ENCODE data around the gene RTN4. TPM values are rescaled to one million over a fixed set of nuclear protein-coding genes. Genes with fewer than 3 reads are reported as not detected.

The RTN4 gene
- total RNA-seq, 8 experiments from 2014 or later, result 131 to 519 (median 248) TPM

DNA sequence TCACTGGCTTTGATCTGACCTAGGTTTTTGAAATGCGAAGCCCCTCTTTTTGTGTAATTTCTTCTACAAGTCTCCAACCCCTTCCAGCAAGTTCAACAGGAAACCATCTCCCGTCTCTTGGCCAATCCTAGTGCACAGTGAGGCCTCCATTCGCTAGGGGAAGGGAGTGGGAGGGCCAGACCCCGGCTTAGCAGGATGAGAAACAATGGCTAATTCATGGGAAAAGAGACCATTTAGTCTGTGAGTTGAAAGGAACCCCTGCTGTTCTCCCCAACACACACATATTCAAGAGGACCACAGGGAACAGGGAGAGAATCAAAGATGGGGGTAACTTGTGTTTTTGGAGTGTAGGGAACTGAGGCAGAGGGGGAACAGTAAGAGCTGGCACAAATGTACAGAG is 83.0 kb downstream of the RTN4 start:
- Histone ChIP-seq H3K27ac (no peak overlapping the region), H3K4me3 (no peak overlapping the region), H3K4me1 (replicated peaks in 1 of 2) (peaks cover 0 to 5% of the 10 kb centered on the region in 2 donors)
- WGBS, 10 experiments, result 13 to 100% (median 47%) methylated on average over 1 to 4 of the region's 4 CpGs; no CpG with 5 or more reads in 1 of the 10 experiments
- peak in 1 of 8 experiments; percentile 12 for ATAC-seq (replicated peaks in 6 of 8)
- in situ Hi-C loops (cut with MboI; ENCODE audit: low pct_unique_long_range_greater_than_20kb in 2 of 9, low sequenced_read_pairs in 9 of 9, unreplicated experiment in 9 of 9), result no loop called here

DNA sequence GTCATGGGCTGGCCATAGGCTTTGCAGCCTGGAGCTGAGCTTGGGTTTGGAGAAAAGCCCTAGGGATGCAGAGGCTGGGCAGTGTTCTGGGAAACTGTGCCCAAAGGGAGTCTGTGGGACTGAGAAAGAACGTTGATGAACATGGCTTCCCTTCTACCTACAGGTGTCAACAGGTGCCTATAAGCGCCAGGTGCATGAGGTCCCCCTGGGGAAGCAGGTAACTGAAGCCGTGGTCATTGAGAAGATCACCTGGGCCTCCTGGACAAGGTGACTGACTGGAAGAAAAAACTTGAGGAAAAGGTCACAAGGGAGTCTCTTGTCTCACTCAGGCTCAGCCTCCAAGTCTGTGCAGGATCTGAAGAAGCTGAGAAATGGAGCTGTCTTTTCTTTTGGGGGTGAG is 83.4 kb downstream of the RTN4 start:
- ATAC-seq (replicated peaks in 6 of 8), result no peak
- in situ Hi-C loops (cut with MboI; ENCODE audit: low pct_unique_long_range_greater_than_20kb in 2 of 9, low sequenced_read_pairs in 9 of 9, unreplicated experiment in 9 of 9), result no loop called here

DNA sequence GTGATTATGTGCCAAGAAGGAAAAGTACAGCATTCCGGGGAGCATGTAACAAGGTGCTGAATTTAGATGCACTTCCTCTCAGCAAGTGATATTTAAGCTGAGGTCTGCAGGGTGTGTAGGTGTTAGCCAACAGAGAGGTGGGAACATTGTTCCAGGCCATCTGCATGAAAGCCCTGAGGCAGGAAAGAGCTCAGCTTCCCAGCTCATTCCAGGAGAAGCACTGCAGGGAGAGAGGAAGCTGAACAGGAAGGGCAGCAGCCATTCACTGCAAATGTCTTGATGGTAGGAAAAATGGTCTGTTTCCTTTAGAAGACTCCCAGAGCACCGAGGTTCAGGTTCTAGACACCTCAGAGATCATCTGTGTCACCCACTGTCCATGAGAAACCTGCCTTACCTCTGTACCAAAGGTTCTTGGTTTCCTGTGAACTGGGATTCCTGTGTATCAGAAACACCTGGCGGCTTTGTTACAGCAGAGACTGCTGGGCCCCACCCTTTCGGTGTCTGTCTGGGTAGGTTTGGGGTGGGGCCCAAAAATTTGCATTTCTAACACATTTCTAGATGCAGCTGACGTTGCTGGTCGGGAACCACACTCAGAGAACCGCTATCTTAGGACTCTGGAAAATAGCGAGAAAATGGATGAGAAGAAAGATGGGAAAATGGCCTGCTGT is 84.0 kb downstream of the RTN4 start:
- no peak overlapping the region for H3K4me3 ChIP-seq
- no peak overlapping the region for H3K27ac ChIP-seq
- peaks cover 0 to 5% of the 10 kb centered on the region in 2 donors for H3K4me1 ChIP-seq (replicated peaks in 1 of 2)
- in situ Hi-C loops (cut with MboI; ENCODE audit: low pct_unique_long_range_greater_than_20kb in 2 of 9, low sequenced_read_pairs in 9 of 9, unreplicated experiment in 9 of 9), result no loop called here
- WGBS, 10 experiments, result 0 to 100% (median 92%) methylated on average over 1 to 6 of the region's 8 CpGs
- peak in 3 of 8 experiments; percentile 81 to 89 (median 87) for ATAC-seq (replicated peaks in 6 of 8)

More for the DNA sequence above, 83.4 kb downstream of the RTN4 start:
- 91 to 100% (median 97%) methylated on average over 2 to 3 of the region's 3 CpGs; no CpG with 5 or more reads in 6 of the 10 experiments for WGBS, 10 experiments
- H3K27ac ChIP-seq, result no peak overlapping the region
- no peak overlapping the region for H3K4me3 ChIP-seq
- peaks cover 0 to 5% of the 10 kb centered on the region in 2 donors for H3K4me1 ChIP-seq (replicated peaks in 1 of 2)

DNA sequence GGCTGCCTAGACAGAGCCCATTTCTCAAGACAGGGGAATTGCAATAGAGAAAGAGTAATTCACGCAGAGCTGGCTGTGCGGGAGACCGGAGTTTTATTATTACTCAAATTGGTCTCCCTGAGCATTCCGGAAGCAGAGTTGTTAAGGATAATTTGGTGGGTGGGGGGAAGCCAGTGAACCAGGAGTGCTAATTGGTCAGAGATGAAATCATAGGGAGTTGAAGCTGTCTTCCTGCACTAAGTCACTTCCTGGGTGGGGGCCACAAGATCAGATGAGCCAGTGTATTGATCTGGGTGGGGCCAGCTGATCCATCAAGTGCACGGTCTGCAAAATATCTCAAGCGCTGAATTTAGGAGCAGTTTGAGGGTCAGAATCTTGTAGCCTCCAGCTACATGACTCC is 84.8 kb downstream of the RTN4 start:
- ATAC-seq (replicated peaks in 6 of 8), result no peak
- no peak overlapping the region for H3K4me3 ChIP-seq
- in situ Hi-C loops (cut with MboI; ENCODE audit: low pct_unique_long_range_greater_than_20kb in 2 of 9, low sequenced_read_pairs in 9 of 9, unreplicated experiment in 9 of 9), result no loop called here
- 91 to 100% (median 100%) methylated on average over 1 to 6 of the region's 6 CpGs; no CpG with 5 or more reads in 4 of the 10 experiments for WGBS, 10 experiments
- H3K27ac ChIP-seq, result no peak overlapping the region
- peaks cover 0 to 5% of the 10 kb centered on the region in 2 donors for H3K4me1 ChIP-seq (replicated peaks in 1 of 2)

DNA sequence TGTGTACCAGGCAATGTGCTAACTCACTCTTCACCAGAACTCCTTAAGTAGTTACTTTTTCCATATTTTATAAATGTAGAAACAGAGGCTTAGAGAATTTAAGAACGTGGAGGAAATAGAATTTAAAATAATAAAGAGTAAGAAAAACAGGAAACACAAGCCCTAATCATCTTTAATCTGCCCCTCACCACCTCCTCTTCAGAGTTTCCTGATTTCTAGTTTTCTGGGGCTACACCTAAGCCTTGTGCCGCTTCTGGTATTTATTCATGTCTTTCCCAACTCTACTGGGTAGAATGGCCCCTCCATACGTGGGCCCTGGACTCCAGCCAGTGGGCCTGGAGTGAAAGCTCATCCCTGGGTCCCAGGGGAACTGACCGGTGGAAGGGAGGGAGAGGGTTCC is 85.4 kb downstream of the RTN4 start:
- WGBS, 10 experiments, result 44 to 84% (median 80%) methylated on average over 2 to 4 of the region's 4 CpGs; no CpG with 5 or more reads in 5 of the 10 experiments
- no peak for ATAC-seq (replicated peaks in 6 of 8)
- in situ Hi-C loops (cut with MboI; ENCODE audit: low pct_unique_long_range_greater_than_20kb in 2 of 9, low sequenced_read_pairs in 9 of 9, unreplicated experiment in 9 of 9), result no loop called here
- Histone ChIP-seq H3K27ac (no peak overlapping the region), H3K4me1 (replicated peaks in 1 of 2) (peaks cover 0 to 5% of the 10 kb centered on the region in 2 donors), H3K4me3 (no peak overlapping the region)

DNA sequence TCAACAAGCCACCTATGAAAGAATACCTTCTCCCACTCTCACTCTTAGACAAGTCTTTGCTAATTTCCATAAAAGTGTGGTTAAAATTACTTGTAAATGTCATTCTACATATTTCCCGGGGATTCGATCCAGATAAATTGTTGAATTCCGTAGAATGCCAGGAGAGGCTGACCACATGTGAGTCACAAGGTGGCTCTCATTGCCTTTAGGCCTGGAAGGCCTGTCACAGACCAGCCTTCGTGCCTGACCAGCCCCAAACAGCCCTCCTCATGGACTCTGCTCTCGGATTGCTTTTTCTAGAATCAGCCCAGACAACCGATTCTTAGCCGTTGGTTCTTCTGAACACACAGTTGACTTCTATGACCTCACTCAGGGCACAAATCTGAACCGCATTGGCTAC is 86.0 kb downstream of the RTN4 start:
- Histone ChIP-seq H3K4me3 (no peak overlapping the region), H3K4me1 (replicated peaks in 1 of 2) (peaks cover 0 to 5% of the 10 kb centered on the region in 2 donors), H3K27ac (no peak overlapping the region)
- WGBS, 10 experiments, result 73 to 100% (median 98%) methylated on average over 1 to 8 of the region's 8 CpGs; no CpG with 5 or more reads in 2 of the 10 experiments
- no peak for ATAC-seq (replicated peaks in 6 of 8)
- in situ Hi-C loops (cut with MboI; ENCODE audit: low pct_unique_long_range_greater_than_20kb in 2 of 9, low sequenced_read_pairs in 9 of 9, unreplicated experiment in 9 of 9), result no loop called here

DNA sequence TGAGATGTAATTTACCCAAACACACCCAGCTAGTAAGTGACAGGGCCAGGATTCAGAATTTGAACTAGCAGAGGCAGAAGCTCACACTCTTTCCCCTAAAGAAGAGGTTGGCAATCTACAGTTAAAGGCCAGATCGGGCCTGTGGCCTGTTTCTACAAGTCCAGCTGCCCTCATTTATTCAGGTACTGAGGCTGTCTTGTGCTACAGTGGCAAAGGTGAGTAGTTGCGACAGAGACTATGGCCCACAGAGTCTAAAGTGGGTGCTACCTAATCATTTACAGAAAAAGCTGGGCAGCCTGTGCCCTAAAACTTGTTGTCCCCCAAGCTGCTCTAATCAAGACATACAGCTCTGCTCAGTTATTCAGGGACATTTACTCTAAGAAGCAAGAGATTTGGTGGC is 86.8 kb downstream of the RTN4 start:
- H3K4me1 ChIP-seq (replicated peaks in 1 of 2), result peaks cover 0 to 5% of the 10 kb centered on the region in 2 donors
- H3K4me3 ChIP-seq, result no peak overlapping the region
- ATAC-seq (replicated peaks in 6 of 8), result no peak
- WGBS, 10 experiments, result 89 to 100% (median 95%) methylated on average over 1 to 2 of the region's 2 CpGs; no CpG with 5 or more reads in 6 of the 10 experiments
- in situ Hi-C loops (cut with MboI; ENCODE audit: low pct_unique_long_range_greater_than_20kb in 2 of 9, low sequenced_read_pairs in 9 of 9, unreplicated experiment in 9 of 9), result no loop called here
- no peak overlapping the region for H3K27ac ChIP-seq

DNA sequence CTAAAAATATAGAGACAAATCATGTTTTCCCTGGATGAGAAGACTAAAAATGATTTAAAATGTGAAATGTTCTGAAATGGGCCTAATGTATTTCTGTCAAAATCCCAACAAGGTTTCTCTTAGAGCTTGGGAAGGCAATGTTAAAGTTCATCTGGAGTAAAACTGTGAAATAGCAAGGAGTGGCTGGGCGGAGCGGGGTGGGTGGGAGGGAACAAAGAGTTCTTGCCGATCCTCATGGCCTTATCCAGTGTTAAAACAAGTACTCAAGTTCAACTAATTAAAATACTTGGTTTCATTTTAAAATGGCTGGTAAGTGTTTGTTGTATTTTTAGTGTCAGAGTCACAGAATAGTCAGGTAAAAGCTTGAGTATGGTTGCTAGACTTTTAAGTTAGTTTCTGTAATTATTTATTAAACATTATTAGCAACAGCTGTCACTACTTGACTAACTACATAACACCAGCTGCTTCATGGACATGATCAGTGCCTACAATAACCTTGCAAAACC is 87.3 kb downstream of the RTN4 start:
- in situ Hi-C loops (cut with MboI; ENCODE audit: low pct_unique_long_range_greater_than_20kb in 2 of 9, low sequenced_read_pairs in 9 of 9, unreplicated experiment in 9 of 9), result no loop called here
- no peak for ATAC-seq (replicated peaks in 6 of 8)
- H3K4me3 ChIP-seq, result no peak overlapping the region
- no peak overlapping the region for H3K27ac ChIP-seq
- WGBS, 10 experiments, result 100% methylated on average over 1 of the region's 3 CpGs; no CpG with 5 or more reads in 9 of the 10 experiments
- H3K4me1 ChIP-seq (replicated peaks in 1 of 2), result peaks cover 0 to 5% of the 10 kb centered on the region in 2 donors

DNA sequence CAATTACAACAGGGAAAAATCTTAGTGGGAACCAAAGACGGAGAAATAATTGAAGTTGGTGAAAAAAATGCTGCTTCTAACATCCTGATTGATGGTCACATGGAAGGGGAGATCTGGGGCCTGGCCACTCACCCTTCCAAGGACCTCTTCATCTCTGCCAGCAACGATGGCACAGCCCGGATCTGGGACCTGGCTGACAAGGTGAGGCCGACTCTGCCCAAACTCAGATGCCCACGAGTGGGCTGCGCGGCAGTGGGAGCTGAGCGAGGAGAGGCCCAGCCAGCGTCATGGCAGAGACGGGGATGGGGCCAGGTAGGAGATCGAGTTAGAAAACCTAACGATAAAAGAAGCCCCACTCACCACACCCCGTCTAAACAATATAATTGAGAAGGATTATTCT is 87.7 kb downstream of the RTN4 start:
- Histone ChIP-seq H3K4me3 (no peak overlapping the region), H3K4me1 (replicated peaks in 1 of 2) (peaks cover 0 to 4% of the 10 kb centered on the region in 2 donors), H3K27ac (no peak overlapping the region)
- ATAC-seq (replicated peaks in 6 of 8), result no peak
- WGBS, 10 experiments, result 57 to 100% (median 90%) methylated on average over 1 to 7 of the region's 13 CpGs; no CpG with 5 or more reads in 1 of the 10 experiments
- in situ Hi-C loops (cut with MboI; ENCODE audit: low pct_unique_long_range_greater_than_20kb in 2 of 9, low sequenced_read_pairs in 9 of 9, unreplicated experiment in 9 of 9), result no loop called here

DNA sequence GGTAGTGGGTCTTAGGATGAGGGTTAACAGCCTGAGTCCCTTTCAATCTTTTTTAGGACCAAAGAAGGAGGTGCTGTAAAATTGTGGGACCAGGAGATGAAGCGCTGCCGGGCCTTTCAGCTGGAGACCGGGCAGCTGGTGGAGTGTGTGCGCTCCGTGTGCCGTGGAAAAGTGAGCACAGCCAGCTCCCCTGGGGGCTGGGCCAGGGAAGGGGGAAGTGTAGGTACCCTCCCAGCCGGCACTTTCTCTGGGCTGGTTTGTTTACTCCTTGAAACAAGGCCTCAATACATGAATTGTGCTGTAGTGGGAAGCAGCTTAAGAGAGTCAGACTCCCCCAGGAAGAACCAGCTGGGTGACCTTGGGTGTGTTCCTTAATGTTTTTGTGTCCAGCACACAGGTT is 90.1 kb downstream of the RTN4 start:
- in situ Hi-C loops (cut with MboI; ENCODE audit: low pct_unique_long_range_greater_than_20kb in 2 of 9, low sequenced_read_pairs in 9 of 9, unreplicated experiment in 9 of 9), result no loop called here
- no peak for ATAC-seq (replicated peaks in 6 of 8)
- no peak overlapping the region for H3K4me3 ChIP-seq
- no peaks in the 10 kb centered on the region for H3K4me1 ChIP-seq (replicated peaks in 1 of 2)
- 63 to 100% (median 96%) methylated on average over 2 to 4 of the region's 7 CpGs; no CpG with 5 or more reads in 7 of the 10 experiments for whole genome bisulfite sequencing, 10 experiments
- no peak overlapping the region for H3K27ac ChIP-seq

DNA sequence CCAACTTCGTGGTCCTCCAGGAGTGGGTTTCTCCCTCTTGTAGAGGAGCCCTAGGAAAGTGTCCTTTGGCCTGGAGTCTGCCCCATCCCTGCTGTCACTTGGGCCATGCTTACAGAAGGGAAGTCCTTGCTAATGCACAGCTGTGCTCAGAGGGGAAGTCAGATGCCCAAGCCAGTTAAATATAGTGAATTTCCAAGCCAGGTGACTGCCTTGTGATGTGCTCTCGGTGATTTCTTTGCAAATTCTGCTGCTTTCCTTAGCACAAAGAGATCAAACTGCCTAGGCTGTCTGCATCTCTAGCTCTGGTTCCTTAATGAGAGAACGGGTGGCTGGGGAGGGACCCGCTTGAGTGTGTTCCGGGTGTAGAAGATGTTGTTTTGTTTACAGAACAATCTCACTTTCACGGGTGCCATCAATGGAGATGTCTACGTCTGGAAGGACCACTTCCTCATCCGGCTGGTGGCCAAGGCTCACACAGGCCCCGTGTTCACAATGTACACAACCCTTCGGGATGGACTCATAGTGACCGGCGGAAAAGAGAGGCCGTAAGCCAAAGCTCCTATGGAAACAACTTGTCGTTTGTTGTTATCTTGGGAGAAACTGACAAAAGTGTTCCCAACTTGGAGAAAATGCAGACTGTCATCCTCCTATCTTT is 91.4 kb downstream of the RTN4 start:
- no peak overlapping the region for H3K27ac ChIP-seq
- no peak overlapping the region for H3K4me3 ChIP-seq
- H3K4me1 ChIP-seq (replicated peaks in 1 of 2), result peaks cover 0 to 2% of the 10 kb centered on the region in 2 donors
- in situ Hi-C loops (cut with MboI; ENCODE audit: low pct_unique_long_range_greater_than_20kb in 2 of 9, low sequenced_read_pairs in 9 of 9, unreplicated experiment in 9 of 9), result no loop called here
- no peak for ATAC-seq (replicated peaks in 6 of 8)
- 66 to 97% (median 83%) methylated on average over 2 to 10 of the region's 14 CpGs; no CpG with 5 or more reads in 4 of the 10 experiments for WGBS, 10 experiments

DNA sequence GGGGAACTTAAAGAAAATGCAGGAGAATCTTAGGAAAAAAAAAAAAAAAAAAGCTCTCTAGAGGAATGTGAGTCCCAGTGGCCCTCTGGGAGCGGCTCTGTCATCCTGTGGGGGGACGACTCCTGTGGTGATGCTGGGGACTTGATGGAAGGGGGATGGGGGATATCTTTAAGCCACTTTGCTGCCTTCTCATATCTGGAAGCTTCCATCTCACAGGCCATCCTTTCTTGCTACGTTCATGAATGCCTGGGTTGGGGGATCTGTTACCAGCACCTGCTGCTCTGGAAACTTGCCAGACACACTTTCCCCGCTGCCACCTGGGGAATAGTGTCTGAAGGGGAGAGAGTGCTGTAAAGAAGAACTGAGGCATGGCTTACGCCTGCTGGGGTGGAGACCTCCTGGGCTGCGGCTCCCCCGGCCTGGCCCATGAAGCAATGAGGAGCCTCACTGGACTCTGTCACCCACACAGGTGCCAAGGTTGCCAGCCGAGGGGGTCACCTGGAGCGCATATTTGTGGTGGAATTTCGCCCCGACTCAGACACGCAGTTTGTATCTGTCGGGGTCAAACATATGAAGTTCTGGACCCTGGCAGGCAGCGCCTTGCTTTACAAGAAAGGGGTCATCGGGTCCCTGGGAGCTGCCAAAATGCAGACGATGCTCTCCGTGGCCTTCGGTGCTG is 92.8 kb downstream of the RTN4 start:
- Histone ChIP-seq H3K4me3 (no peak overlapping the region), H3K27ac (no peak overlapping the region), H3K4me1 (replicated peaks in 1 of 2) (peaks cover 0 to 2% of the 10 kb centered on the region in 2 donors)
- 62 to 97% (median 84%) methylated on average over 2 to 7 of the region's 18 CpGs; no CpG with 5 or more reads in 1 of the 10 experiments for WGBS, 10 experiments
- in situ Hi-C loops (cut with MboI; ENCODE audit: low pct_unique_long_range_greater_than_20kb in 2 of 9, low sequenced_read_pairs in 9 of 9, unreplicated experiment in 9 of 9), result no loop called here
- ATAC-seq (replicated peaks in 6 of 8), result no peak

DNA sequence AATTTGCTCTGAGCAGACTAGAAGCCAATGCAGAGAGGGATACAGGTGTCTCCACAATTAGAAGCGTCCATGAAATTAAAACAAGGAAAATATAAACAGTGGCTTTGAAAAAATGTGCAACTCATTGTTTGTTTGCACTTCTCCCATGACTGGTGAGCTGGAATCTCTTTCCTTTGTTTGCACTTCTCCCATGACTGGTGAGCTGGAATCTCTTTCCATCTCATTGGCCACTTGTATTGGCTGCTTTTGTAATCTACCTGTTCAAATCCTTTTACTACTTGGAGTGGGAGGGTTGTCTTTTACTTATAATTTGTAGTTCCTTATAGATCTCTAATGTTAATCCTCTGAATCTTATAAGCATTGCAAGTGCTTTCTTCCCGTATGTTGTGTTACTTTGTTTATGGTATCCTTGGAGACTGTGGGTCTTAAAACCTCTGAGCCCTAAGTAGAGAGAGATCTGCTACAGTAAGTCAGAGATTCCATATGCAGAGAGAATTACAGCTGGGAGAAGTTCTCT is 94.1 kb downstream of the RTN4 start:
- Histone ChIP-seq H3K4me3 (no peak overlapping the region), H3K27ac (no peak overlapping the region), H3K4me1 (replicated peaks in 1 of 2) (peaks cover 0 to 2% of the 10 kb centered on the region in 2 donors)
- 25 to 100% (median 83%) methylated on average over 1 to 2 of the region's 2 CpGs; no CpG with 5 or more reads in 1 of the 10 experiments for WGBS, 10 experiments
- in situ Hi-C loops (cut with MboI; ENCODE audit: low pct_unique_long_range_greater_than_20kb in 2 of 9, low sequenced_read_pairs in 9 of 9, unreplicated experiment in 9 of 9), result no loop called here
- peak in 2 of 8 experiments; percentile 47 to 69 for ATAC-seq (replicated peaks in 6 of 8)

All from motor neuron (in vitro differentiated cells).